ENCODE results near the gene SLC17A5.
"Not testable (repeated sequence)": the region's sequence is repeated elsewhere in the genome, so short reads cannot be mapped to it uniquely, and the experiment has no call there.

The SLC17A5 gene

DNA sequence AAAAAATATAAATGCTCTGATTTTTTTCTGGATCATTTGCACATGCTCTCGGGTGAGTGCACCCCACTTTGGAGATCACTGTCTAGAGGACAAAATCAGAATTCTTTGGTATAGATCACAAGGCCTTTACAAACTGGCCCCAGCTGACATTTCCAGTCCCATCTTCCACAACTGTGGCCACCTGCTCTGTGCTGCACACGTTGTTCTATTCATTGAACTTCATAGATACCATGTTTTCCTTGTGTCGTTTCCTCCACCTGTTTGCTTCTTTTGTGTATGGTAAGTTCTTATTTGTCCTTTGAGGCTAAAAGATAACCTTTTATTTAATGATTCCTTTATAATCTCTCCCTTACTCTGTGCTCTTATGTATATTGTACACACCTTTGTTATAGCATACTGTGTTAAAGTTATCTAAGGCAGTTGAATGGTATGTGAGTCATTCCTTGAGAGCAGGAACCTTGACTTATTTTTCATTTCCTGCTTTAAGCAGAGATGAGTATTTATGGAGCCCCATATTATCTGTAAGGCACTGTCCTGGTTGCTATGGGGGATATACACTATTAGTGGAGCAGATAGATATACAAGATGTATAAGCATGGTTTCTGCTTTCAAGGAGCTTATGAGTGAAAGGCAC is 12.0 kb upstream of the SLC17A5 start:
- no peak for DNase-seq

DNA sequence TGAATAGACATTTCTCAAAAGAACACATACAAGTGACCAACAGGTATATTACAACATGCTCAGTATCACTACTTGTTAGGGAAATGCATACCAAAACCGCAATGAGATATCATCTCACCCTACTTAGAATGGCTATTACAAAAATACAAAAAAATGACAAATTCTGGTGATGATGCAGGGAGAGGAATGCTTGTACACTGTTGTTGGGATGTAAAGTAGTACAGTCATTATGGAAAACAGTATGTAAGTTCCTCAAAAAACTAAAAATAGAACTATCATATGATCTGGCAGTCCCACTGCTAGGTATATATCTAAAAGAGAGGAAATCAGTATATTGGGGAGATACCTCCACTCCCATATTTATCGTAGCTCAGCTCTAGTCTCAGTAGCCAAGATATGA is 10.9 kb upstream of the SLC17A5 start:
- DNase-seq, result no peak

DNA sequence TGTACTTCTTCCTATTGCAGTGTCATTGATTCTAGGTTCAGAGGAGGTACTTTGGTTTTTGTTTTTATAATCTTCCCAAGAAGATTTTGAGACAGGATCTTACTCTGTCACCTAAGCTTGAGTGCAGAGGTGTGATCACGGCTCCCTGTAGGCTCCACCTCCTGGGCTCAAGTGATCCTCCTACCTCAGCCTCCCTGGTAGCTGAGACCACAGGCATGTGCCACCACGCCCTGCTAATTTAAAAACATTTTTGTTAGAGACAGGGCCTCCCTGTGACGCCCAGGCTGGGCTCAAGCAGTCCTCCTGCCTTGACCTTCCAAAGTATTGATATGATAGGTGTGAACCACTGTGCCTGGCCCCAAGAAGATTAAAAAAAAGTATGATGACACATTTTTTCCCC is 3.4 kb upstream of the SLC17A5 start:
- no peak for DNase-seq

DNA sequence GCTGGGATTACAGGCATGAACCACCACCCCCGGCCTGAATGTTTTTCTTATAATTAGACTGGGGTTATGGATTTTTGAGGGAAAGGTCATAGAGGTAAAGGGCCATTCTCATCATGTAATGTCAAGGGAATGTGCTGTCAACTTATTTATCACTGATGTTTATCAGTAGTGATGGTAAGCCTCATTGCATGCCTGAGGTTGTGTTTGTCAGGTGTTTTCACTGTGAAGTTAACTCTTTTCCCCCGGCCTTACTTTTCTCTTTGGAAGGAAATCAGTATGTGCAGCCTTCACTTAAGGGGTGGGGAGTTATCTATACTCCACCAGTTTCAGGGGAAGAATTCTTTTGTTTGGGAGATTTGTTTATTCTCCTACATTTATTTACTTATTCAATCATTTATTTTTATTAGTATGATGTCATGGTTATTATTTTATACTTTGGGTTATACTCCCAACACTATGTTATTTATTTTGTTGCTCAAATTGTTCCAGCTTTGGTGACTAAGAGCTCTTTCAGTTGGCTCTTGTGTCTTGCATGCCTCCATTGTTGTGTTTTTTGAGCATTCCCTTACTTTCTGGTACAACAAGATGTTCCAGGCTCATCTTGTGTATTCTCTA is 2.8 kb upstream of the SLC17A5 start:
- no peak for DNase-seq

DNA sequence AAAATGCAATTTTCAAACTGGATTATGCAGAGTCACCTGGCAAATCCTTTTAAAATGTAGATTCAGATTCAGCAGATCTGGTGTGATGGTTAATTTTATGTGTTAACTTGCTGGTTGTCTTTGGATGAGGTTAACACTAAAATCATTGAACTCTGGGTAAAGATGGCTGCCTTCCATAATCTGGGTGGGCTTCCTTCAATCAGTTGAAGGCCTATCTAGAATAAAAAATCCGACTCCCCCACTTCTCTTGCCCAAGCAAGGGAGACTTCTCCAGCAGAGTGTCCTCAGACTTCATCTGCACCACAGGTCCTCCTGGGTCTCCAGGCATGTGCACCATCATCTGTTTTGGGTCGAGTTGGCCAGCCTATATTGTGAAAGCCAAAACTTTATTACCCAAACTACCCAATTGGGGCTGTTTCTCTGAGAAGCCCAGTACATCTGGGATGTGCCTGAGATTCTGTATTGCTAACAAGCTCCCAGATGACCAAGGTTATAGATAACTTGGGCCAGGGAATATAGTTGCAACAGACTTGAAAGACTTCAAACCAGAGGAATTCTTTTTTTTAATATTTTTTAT is 1.6 kb upstream of the SLC17A5 start:
- DNase-seq, result no peak

DNA sequence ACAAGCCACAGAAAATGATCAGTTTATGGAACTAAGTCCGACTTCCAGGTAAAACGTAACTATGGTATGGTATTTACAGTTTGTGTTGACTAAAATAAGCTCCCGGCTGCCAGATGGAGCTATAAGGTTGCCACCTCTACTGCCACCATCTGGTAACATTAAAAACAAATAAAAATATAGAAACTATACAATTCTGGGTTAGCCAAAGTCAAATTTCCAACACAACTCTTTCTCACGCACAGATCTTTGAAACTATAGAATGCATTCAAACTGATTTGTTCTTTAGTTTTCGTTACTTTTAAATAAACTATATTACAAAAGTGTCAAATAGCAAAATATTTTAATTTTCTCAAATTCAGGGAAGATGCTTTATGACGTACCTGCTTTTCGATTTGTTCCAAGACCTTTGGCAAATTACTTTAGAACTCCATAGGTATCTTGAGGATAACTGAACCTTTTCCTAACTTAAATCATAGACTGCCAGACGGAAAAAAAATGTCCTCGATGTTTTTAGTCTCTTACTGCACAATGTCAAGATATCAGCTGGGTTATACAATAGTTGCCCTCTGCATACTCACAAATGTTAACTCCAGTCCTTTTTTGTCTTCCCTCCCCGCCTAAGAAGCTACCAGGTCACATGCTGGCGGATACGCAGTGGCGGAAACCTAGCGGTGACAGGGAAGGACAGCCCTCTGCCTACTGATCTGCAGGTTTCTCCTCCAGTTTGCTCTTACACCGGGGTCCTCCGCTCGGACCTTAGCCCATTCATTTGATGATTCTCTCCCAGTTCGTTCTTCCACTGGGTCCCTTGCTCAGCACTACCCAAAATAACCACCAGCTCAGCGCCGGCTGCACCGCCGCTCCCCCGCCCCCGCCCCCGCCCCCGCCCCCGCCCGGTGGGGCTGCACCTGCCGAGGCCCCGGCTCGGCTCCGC is 888 bp downstream of the SLC17A5 start:
- peak; percentile 68 to 72 for DNase-seq

DNA sequence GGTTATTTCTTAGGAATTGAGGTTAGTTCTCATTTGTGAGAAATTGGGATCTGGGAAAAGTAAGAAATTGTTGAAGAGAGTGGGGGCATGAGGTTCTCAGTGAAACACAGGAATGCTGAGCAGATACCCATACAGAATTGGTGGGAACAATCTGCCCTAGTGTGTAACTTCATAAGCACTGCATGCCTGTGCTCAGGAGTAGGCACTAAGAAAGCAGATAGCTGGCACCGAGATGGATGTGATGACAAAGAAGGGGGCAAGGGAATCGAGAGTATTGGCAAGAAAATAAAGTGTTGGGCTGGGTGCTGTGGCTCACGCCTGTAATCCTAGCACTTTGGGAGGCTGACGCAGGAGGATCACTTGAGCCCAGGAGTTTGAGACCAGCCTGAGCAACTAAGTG is 4.0 kb downstream of the SLC17A5 start:
- no peak for DNase-seq

DNA sequence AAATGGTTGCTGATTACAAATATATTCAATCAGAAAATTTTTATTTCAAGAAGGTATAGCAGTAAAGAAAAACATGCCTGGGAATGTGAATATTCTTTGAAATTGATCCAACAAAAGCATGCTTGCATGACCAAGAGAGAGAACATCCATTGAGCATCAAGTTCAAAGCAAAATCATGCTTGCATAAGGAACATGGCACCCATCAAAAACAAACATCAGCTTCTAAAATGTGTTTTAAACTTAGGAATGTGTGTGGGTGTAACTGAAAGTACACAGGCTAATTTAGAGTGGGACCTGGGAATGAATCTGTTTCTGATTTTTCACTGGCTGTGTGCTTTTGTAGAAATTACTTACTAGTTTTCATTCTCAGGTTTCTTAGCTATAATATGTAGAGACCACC is 5.6 kb downstream of the SLC17A5 start:
- DNase-seq, result no peak

DNA sequence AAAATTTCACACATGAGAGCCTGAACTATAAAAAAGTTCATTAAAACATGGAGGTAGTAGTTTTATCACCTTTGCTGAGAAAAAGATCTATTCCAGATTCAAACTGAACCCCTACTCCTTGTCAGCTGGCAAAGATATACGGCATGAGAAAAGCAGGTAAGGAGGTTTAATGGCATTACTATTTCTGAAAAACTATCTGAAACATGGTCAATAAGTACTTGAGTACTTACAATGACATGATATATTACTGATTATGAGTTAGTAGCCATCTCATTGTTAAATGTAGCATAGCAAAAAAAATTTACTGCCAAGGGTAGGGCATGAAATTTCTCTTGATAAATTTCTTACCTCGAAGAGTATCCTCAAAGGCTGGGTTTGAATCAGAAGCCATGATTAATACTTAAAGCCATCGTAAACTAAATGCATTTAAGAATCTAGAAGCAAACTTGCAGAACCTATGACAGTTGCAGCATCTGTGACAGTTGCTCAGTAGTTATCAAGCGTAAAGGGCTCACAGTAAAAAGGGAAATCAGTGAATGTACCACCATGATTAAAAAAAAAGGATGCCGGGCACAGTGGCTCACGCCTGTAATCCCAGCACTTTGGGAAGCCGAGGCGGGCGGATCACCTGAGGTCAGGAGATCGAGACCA is 8.7 kb downstream of the SLC17A5 start:
- no peak for DNase-seq

DNA sequence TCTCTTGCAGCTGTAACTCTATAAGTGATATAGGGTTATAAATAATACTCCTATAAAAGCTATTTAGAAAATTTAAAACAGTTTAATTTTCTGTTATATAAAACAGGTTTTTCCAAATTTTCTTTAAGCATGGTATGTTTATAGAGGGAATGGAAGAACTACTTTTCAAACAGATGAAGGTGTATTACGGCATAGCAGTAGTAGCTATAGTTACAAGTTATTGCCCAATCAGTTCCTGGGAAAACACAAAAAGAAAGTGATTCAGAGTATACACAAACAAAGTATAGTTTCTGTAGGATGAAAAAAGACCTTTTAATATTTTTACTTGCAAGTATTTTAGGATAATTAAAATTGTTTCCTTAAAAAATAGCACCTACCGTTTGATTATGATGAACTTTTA is 9.8 kb downstream of the SLC17A5 start:
- DNase-seq, result no peak

DNA sequence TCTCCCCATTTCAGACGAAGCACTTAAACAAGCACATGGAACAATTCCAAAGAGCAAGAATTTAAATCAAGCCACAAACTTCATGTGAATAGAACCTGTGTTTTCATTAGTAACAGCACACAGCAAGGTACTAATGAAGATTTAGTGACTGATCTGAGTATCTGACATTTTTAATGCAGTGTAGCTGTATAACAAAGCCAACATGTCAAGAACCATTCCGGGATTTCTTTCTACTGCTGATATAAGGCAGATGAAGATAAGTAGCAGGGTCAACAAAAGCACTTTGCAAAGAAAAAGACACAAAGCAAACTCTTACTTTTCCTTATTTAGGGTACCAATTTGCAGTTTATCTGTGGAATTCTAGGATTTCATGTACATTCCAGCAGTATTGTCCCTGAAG is 11.3 kb downstream of the SLC17A5 start:
- no peak for DNase-seq

DNA sequence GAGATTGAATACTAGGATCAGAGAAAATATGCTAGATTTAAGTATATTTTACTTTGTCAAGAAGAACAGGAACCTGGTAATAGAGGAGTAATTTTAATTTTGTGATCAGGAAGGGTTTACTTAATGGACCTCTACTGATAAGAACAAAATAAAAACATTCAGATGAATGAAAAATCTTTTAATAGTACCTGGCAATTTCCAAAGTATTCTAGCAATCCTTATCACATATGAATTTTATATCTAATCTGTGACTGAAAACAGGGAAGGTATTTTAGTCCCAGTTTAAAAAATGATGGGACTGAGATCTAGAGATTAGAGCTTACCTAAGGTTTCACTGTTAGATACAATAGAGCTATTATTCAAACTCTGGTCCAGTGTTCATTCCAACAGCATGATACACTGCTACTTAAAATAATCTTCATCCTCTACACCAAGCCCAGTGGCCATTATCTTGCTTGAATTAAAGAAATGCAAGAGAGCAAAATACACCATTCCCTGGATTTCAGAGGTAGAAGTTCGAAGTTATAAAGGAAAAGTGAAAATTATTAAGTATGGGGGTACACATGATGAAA is 13.5 kb downstream of the SLC17A5 start:
- DNase-seq, result no peak

DNA sequence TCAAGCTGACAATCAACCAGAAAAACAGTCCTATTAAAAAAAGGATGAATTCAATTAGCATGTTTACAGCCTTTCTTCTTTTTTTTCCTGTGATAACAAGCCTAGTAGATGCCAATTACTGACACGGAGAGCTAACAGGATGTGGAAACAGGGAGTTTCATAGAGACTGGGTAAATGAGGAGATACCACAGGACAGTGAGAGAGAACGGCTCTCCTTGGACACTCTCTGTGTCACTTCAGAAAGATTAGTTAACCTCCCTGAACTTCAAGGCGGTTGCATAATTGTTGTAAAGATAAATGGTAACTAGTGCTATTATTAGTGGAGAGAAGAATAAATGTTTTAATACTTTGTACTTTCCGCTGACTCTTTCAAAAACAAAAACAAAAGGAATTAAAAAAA is 14.8 kb downstream of the SLC17A5 start:
- no peak for DNase-seq

DNA sequence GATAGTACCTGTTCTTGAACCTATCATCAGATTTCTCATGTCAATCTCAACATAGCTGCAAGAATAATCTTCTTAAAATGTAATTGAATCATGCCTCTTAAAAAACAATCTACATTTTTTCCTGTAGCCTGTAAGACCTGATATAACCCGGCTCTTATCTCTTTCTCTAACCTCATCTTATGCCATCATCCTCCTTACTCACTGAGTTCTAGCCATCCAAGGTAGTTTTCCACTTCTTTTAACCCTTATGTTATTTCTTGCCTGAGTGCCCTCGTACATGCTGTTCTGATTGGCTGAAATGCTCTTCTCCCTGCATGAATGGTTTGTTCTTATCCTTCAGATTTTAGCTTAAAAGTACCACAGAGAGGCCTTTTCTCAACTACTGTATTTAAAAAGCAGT is 16.4 kb downstream of the SLC17A5 start:
- DNase-seq, result no peak

DNA sequence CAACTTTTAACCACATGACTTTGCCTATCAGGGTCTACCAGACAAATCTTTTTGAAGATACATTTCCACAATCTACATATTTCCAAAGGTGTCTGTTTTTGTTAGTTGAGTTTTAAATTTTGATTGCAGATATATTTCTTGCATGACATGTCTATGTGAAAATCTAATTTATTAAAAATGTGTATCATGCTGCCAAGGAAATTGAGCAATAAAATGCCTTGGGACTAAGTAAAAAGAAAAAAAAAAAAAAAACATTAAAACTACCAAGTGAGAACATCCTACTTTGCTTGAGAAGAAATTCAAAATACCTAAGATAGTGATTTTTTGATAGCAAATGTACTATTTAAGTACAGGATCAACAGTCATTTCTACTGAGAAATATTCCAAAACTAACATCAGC is 17.7 kb downstream of the SLC17A5 start:
- no peak for DNase-seq

DNA sequence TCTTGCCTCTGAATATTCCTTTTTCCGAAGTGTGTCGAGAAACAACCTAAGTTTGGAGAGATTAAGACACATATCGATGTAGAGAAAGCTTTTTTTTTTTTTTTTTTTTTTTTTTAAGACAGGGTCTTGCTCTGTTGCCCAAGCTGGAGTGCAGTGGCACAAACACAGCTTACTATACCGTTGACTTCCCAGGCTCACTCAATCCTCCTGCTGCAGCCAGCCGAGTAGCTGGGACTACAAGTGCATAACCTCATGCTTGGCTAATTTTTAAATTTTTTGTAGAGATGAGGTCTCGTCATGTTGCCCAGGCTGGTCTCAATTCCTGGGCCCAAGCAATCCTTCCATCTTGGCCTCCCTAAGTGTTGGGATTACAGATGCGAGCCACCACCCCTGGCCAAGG is 21.4 kb downstream of the SLC17A5 start:
- no peak for DNase-seq

DNA sequence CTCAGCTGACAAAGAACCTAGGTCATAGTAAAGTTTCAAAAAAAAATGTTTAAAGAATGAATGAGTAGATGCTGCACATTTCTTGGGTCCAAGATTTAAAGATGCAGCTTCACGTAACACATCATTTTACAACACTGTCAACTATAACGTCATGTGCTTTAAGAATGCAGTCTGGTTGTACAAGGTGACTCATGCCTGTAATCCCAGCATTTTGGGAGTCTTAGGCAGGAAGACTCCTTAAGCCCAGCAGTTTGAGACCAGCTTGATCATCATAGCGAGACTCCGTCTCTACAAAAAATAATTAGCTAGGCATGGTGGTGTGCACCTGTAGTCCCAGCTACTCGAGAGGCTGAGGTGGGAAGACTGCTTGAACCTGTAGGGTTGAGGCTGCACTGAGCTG is 21.9 kb downstream of the SLC17A5 start:
- no peak for DNase-seq

DNA sequence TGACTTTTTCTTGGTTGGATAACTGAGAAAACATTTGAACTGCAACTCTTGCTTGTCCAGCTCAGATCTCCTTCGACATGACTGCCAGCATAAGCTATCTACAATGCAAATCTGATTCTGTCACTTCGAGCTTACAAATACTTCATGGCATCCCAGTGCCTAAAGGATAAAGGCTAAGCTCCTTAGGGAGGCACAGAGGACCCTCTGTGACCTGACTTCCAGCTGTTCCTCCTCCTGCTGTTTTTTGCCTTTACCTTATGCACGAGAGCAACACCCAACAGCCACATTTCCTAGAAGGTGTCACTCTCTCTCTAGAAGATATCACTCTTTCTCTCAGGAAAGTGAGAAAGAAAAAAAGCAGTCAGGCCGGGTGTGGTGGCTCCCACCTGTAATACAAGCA is 23.4 kb downstream of the SLC17A5 start:
- no peak for DNase-seq

DNA sequence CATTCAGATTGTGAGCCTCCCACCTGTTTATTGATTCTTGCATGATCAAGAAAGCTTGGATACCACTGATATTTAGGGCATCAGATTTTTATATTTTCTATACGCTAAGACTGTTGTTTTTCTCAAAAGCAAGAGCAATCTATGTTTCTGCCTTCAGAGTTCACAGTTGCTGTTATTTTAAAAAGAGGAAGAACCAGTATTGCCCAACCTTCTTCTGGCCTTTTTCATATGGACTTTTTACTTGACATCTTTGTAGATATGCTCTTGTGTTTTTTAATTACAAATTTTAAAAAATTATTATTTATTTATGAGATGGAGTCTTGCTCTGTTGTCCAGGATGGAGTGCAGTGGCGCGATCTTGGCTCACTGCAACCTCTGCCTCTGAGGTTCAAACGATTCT is 28.9 kb downstream of the SLC17A5 start:
- DNase-seq, result no peak

DNA sequence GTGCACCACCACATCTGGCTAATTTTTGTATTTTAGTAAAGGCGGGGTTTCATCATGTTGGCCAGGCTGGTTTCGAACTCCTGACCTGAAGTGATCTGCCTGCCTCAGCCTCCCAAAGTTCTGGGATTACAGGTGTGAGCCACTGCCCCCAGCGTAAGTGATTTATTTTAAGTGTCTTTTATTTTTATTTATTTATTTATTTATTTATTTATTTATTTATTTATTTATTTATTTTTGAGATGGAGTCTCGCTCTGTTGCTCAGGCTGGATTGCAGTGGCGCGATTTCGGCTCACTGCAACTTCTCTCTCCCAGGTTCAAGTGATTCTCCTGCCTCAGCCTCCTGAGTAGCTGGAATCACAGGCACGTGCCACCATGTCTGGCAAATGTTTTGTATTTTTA is 30.3 kb downstream of the SLC17A5 start:
- not testable (repeated sequence) for DNase-seq

DNA sequence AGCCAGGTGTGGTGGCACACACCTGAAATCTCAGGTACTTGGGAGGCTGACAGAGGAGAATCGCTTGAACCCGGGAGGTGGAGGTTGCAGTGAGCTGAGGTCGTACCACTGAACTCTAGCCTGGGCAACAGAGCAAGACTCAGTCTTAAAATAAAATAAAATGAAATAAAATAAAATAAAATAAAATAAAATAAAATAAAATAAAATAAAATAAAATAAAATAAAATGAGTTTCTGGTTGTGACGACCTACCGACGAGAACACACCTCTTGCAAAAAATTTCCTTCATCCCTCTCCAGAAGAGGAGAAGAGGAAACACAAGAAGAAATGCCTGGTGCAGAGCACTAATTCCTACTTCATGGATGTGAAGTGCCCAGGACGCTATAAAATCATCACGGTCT is 35.7 kb downstream of the SLC17A5 start:
- not testable (repeated sequence) for DNase-seq

DNA sequence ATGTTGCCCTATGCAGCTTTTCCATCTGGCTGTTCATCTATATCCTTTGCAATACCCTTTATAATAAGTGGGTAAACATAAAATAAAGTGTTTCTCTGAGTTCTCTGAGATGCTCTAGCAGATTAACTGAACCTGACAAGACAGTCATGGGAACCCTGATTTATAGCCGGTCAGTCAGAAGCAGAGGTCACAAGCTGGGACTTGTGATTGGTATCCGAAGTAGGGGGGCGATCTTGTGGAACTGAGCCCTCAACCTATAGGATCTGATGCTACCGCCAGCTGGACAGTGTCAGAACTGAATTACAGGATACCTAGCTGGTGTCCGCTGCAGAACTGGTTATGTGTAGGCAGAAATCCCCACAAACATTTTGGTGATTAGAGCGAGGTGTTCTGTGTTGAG is 39.0 kb downstream of the SLC17A5 start:
- no peak for DNase-seq

All from NCI-H526 (cell line).